NCI-H2171 treated with DMSO at 0.1 percent for 48 hours (cell line): Measurements from ENCODE around the gene RALGPS1.

Source experiments
- DNase-seq: peaks from one replicate; lab custom pipeline; 2025; lab: John Stamatoyannopoulos, UW

The RALGPS1 gene

DNA sequence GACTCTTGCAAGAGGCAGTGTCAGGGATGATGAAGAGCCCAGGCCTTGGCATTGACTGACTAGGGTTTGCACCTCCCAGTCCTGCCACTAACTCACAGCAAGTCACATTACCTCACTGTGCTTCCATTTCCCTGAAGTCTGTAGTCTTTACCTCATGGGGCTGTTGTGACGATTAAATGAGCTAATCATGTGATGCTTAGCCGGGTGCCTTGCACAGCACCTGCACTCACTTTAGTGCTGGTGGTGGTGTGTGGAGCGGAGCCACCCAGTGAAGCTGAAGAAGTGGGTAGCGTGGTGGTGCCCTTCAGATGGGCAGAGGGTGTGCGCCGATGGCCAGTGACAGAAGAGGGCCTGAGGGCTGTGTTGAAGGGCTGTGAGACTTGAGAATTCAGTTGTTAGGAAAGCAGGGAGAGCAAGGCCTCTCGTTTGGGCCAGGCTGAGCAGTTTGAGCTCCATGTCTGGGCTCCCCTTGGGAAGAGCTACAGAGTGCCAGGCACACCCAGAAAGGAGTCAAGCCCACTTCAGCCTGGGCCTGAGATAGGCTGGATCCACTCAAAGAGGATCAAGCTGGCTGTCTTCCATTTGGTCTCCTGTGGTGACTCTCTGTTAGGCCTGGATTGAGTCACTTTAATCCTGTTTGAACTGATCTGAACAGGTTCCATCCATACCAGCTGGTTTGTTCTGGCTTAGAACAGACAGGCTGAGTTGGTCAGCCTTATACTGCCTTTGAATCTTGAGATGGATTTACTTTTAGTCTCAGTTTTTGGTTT, 42.5 kb downstream of the RALGPS1 start:
- DNase-seq = no peak

DNA sequence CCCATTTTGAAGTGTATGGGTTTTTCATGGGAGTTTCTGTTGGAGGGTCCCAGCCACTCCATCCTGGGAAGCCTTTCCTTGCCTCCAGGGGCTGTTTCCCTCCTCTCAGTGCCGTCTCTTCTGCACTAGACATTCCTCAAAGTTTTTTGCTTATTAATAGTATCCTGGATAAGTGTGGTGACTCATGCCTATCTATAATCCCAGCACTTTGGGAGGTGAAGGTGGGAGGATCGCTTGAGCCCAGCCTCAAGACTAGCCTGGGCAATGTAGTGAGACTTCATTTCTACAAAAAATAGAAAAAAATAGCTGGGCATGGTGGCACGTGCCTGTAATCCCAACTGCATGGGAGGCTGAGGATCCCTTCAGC, 43.1 kb downstream of the RALGPS1 start:
- no peak for DNase-seq

DNA sequence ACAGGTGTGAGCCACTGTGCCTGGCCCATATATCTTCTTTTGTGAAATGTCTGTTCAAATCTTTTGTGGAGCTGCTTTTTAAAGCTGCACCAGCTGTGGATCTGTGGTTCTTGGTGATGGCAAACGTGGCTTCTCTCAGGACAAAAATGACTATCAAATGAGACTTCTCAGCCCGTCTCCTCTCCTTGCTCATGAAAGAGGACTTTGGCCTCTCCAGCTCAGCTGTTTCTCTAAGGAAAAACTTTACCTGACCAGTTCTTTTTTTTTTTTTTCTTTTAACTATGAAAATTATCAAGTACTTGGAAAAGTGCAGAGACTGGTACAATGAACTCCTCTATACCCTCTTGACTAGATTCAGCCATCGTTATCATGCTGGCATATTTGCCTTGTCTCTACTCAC, 44.8 kb downstream of the RALGPS1 start:
- DNase-seq = no peak

DNA sequence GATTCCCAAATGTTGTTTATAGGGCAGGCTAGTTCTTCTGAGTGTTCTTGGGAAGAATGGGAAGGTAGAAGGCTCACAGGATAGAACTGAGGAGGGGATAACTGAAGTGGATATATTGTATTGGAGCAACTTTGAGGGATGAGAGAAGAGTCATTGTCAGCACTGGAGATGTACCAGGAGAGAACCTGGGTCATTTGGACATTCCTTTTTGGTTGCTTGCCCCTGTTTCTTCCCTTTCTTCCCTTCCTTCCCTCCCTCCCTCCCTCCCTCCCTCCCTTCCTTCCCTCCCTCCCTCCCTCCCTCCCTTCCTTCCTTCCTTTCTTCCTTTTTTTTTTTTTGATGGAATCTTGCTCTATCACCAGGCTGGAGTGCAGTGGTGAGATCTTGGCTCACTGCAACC, 45.3 kb downstream of the RALGPS1 start:
- no peak for DNase-seq

DNA sequence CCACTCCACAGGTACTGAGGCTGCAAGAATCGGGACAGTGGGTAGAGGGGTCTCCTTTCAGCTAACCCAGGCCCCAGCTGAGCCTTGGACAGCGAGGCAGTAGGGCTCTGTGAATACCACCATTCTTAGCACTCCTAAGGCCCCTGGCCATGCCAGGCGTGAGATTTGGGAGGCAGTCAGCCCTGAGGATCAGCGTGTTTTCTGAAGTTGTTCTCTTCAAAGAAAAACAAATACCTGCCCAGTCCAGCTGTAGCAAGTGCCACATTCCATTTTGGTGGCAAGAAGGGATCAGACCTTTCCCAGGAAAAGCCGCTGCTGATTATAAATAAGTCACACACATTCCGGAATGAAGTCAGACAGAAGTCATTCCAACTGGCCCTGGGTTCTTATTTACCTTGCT, 47.8 kb downstream of the RALGPS1 start:
- no peak for DNase-seq

DNA sequence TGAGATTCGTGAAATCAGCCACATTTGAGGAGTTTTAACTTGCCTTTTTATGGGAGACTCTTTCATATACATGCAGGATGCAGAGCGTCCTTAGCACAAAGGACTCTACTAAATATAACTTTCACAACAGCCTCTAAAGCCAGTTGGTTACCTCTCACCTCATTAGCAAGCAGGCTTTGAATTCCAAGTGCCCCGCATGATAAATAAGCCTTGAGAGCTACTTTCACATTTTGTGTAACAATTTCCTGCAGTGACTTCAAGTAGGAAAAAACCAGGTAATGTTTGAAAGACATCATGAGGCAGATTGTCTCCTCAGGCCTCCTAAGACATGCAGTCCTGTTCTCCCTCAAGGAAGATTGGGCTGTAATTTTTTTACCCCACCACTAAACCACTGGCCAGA, 50.5 kb downstream of the RALGPS1 start:
- no peak for DNase-seq

DNA sequence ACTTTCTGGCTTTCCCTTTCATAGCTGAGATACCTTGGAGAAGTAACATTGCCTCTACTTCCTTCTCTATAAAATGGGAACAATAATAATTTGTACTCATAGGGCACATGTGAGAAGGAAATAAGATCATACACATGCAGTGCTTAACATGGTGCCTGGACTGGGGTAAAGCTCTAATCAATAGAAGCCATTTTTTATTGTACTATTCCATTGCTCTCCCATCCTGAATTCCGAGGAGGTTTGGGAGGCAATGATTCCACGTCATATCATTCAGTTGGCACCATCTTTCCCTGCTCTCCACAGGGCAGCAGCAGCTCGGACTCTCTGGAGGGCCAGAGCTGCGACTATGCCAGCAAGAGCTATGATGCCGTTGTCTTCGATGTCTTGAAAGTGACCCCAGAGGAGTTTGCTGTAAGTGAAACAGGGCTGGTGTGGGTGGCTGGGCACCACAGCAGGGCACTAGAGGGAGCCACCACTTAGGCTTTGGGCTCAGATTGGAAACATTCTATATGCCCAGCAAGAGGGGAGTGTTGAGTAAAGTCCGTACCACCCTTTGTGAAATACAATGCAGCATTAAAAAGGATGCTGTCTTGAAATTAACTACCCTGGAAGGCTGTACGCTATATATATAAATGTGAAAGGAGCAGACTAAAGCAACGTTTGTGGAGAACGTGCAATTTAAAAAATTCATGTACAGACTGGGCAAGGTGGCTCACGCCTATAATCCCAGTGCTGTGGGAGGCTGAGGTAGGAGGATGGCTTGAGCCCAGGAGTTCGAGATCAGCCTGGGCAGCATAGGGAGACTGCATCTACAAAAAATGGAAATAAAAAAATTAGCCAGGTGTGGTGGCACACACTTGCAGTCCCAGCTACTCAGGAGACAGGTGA, 51.2 kb downstream of the RALGPS1 start:
- DNase-seq = peak; percentile 67

DNA sequence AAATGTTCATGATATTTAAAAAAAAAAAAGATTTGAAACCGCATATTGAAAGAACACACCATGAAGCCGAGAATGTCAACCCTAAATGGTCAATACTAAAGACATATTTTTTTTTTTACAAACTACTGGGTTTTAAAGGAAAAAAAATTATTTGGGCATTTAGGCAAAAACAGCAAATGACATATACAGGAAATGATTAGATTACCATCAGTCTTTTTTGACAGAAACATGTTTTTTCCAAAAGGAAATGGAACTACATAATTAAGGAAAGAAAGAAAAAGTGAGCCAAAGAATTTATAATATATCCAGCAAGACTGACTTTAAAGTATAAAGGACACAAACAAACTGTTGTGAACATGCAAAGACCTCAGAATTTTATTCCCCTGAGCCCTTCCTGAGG, 56.7 kb downstream of the RALGPS1 start:
- DNase-seq = no peak

DNA sequence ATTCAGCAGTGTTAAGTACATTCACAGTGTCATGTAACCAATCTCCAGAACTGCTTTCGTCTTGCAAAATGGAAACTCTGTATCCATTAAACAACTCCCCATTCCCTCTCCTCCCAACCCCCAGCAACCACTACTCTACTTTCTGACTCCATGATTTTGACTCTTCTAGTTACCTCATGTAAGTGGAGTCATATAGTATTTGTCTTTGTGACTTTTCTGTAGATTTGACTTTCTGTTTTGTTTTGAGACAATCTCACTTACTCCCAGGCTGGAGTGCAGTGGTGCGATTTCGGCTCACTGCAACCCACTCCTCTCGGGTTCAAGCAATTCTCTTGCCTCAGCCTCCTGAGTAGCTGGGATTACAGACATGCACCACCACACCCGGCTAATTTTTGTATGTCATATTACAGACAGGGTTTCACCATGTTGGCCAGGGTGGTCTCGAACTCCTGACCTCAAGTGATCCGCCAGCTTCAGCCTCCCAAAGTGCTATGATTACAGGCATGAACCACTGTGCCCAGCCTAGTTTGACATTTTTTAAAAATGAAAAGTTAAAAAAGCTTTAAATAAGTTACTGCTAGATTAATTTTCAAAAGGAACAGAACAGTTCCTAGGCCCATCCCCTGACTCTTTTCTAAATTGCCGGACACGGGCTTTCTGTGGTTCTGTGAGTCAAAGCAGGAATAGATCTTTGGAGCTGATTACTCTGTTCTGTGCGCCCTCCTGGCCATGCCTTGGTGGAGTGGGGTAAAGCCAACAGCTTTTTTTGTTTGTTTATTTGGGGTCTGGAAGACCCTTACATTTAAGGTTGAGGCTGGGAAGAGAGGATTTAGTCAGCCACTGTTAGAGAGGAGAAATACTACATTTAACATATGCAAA, 59.3 kb downstream of the RALGPS1 start:
- DNase-seq = no peak

DNA sequence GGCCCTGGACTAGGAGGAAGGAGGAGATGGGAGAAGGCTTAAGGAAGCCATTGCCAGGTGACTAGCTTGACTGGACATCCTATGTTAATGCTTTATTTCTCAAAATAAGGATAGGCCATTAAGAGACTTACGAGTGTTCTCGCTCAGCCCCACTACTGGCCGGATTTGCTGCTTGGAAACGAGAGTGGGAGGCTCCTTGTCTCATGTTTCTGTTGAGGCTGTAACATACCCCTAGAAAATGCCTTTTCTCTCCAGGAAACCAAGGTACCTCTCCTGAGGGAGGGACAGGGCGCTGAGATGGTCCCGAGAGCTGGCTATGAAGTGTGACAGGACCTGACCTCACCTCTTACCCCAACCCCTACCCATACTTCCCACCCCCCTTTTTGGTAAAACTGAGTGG, 60.0 kb downstream of the RALGPS1 start:
- no peak for DNase-seq

DNA sequence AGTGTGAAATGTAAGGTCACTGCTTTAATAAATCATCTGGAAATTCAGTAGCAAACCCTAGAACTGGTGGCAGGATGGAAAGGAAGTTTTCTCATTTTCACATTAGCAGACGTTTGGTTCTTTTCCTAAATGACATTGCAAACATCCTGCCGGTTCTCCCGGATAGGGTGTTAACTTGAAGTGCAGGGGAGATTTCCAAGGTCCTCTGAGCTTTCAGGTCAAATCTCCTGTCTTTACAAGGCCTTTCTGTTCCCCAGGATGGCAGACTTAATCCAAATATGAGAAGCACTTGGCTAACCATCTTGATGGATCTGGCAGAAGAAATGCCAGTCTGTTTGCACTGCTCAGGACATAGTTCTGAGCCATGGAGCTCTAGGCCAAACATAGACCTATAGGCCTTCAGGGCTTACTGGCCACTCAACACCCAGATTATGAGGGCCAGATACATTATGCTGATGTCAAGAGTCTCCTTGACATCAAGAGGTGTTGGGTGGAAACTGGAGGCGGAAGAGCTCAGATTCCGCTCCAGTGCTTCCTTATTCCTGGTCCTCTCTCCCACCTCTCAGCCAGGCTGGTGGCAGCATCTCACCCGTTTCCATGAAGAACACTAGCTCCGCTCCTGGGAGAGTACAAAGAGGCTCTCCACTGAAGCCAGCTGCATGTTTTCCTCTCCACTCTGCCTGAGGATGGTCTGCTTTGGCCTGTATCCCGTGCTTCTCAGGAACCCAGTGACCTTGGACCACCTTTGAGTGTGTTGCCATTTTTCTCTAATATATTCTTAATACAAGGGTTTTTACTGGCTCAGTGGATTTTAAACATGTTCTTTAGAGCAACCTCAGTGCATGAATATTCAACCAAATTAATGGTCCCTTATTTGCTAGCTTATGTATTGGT, 61.0 kb downstream of the RALGPS1 start:
- no peak for DNase-seq

DNA sequence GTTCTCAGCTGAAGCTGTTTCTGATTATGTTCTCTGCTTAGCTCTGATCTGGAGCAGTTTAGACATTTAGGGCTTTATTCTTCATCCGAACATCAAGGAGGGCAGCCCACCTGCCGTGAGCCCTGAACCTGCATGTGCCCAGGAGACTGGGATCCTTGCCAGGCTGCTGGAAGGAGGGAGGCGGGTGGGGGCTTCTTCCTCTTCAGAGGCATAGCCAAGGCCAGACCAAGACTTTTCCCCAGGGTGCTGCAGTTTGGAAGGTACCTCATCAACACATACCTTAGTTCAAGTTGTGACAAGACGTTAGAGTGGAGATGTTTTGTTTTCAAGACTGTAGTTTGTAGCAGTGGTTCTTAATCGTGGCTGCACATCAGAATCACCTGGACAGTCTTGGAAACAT, 64.9 kb downstream of the RALGPS1 start:
- peak; percentile 77 for DNase-seq

DNA sequence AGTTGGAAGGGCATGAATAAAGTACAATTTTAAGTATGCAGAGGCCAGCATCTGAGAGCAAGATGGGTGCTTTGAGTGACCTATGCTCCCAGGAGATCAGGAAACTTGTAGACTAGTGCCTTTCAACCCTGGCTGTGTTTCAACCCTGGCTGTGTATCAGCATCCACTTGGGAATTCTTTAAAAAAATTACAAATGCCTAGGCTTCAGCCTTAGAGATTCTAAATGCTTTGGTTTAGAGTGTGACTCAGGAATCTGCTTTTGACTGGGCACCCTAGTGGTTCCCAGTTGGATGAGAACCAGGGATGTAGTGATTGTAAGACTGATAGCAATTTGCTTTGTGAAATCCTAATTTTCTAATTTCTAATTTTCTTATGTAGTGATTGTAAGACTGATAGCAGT, 65.6 kb downstream of the RALGPS1 start:
- no peak for DNase-seq

DNA sequence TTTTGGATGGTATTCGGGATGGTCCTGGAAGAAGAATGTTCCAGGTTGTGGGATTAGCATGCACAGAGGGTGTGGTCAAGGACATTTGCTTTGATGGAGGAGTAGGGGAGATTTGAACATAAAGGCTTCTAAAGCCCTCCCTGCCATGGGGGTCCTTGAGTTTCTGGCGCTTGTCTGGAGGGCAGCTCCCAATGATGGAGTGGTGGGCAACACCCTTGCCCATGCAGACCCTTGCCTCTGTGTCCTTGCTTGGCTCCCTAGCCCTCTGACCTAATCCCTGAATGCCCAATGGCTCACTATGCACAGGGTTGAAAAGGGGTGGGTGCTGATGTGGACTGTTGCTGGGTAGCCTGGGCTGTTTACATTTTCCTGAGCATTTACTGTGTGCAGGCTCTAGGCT, 66.6 kb downstream of the RALGPS1 start:
- no peak for DNase-seq

DNA sequence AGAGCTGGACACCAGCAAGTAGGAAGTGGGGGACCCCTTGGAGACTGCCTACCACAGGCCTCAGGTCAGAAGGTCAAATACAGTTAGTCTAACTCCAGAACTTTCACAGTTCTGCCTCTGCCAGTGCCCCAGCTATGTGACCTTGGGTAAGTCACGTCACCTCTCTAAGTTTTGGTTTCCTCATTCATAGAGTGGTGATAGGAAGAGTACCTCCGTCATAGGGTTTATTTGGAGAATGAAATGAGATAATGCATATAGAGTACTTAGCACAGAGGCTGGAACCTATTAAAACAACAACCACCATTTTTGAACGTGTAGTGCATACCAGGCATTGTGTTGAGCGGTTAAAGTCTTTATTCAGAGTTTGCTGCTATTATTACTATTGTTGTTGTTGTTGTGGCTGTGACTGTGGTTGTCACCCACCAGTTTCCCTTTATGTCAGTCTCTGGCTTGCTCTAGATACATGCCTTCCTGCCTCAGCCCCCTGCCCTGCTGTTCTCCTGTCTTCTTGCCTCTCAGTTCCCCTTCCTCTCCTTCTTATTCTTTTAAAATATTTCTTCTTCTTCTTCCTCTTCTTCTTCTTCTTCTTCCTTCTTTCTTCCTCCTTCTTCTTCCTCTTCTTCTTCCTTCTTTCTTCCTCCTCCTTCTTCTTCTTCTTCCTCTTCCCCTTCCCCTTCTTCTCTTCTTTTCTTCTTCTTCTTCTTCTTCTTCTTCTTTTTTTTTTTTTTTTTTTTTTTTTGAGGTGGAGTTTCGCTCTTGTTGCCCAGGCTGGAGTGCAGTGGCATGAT, 67.8 kb downstream of the RALGPS1 start:
- DNase-seq = no peak

DNA sequence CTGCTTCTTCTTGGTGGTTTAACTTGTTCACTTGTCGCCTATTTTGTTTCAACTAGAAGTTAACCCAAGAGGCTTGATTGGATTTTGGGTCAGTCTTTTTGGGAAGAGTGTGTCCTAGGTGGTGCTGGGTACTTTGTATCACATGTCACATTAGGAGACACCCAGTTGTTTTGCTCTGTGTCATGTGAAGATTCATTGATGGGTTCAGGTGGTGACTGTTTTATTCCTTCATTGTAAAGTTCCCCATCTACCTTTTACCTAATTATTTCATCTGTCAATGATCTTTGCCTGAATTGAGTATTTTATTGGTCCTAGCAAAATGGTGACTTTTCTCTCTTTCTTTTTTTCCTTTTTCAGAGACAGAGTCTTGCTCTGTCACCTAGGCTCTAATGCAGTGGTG, 69.2 kb downstream of the RALGPS1 start:
- no peak for DNase-seq

DNA sequence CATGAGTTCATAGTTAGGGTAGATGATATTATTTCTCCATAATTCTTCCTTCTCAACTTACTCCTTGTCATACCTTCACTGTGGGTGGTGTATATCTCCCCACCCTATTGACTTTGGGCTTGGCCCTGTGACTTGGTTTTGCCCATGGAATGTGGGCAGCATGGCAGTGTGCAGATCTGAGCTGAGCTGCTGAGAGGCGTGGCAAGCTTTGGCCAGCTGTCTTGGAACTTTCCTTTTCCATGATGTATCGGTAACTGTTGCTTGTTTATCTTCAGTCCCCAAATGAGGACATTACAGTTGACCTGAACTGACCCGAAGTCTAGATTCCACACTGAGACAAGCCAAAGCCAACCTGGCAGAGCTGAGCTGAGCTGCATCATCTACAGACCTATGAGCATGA, 70.4 kb downstream of the RALGPS1 start:
- DNase-seq = no peak

DNA sequence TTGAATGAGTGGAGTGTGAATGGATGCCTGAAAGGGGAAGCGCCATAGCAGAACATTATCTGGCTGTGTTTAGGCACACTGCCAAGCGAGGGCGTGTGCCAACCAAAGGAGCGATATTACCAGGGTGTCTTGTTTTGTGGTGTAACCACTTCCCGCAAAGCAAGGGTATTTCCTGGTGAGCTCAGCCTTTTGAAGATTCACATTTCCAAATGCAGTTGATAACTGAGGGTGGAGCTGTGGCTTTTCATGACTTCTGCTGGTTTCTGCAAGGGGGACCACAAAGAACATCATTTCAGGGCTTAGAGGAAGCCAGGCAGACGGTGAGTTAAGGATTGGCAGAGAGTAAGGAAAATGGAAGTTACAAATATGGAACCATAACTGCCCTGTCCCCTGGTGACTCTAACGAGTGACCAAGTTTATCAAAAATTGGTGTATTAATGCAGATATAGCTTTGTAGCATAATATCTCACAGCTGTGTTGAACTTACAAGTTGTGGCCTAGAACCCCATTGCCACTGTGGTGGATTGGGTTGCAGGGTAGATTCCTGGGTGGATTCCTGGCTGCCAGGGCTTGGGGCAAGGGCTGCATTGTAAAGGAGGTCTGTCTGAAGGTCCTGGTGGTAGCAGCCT, 71.4 kb downstream of the RALGPS1 start:
- DNase-seq = peak; percentile 55

DNA sequence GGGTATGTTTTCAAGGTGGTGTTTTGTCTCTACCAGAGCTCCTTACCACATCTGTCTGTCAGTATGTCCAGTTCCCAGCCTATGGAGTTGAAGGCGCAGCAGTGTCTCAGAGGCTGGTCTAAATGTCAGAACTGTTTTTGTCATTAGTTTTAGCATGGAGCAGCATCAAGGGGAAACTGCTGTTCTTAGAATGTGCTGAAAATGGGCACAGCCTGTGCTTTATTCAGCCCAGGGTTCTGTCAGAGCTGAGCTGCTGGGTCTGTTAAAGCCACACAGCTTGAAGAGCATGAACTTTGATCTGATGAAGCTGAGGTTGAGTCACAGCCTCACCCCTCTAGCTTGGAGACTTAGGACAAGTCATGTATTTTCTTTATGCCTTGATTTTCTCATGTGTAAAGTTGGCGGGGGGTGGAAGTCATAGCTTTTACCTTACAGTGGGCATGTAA, 71.9 kb downstream of the RALGPS1 start:
- no peak for DNase-seq

DNA sequence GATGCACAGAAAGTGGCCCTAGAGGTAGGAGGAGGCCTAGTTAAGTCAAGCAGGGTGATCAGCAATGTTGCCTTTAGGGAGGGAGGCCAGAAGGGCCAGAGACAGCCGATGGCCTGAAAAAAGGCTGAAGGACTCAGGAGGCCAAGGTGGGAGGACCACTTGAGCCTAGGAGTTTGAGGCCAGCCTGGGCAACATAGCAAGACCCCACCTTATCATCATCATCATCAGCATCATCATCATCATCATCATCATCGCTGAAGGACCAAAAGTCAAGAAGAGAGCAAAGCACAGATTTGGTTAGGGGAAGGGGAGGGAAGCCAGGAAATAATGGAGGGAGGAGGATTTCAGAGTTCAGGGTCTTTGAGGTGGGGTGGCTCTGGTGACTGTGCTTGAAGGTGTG, 74.3 kb downstream of the RALGPS1 start:
- DNase-seq = no peak
